NOMO-1 treated with dmso at 0.1 percent for 144 hours (cell line): ENCODE results near the gene FYTTD1.

Experiments used
- DNase-seq: peaks from one replicate; lab custom pipeline; 2025; ENCODE audit not compliant: unreplicated experiment; lab: John Stamatoyannopoulos, UW

The FYTTD1 gene

DNA sequence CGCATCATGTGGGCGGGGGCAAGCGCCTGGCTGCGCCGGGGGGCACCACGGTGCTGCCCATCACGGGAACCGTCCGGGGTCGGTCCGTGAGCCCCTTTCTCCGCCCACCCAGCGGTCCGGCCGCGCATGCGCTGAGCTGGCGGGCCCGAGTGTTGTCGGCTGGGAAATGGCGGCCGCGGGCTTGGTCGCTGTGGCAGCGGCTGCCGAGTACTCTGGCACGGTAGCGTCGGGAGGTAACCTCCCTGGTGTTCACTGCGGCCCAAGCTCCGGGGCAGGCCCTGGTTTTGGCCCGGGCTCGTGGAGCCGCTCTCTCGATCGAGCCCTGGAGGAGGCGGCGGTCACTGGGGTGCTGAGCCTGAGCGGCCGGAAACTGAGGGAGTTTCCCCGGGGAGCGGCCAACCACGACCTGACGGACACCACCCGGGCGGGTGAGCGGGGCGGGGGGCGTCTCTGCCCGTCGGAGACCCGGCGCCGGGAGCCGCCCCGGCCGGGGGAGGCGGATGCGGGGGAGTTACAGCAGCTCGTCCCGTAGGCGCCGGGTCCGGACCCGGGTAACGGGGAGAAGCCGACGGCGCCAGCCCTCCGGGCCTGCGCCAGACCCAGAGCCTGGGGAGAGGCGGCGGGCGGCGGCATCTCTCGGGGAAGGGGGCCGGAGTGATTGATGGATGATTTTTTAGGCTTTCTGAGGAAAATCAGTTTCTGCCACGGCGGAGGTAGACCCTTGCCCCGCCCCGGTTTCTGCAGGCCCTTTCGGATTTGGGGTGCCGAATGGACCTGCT is 41.6 kb downstream of the FYTTD1 start, which contains the start of gene LRCH3:
TSS of gene LRCH3 (plus strand) at position 142 of the 779 bp plus-strand sequence. CDS start at position 167, 25 bp downstream.
- DNase-seq = peak; percentile 50

DNA sequence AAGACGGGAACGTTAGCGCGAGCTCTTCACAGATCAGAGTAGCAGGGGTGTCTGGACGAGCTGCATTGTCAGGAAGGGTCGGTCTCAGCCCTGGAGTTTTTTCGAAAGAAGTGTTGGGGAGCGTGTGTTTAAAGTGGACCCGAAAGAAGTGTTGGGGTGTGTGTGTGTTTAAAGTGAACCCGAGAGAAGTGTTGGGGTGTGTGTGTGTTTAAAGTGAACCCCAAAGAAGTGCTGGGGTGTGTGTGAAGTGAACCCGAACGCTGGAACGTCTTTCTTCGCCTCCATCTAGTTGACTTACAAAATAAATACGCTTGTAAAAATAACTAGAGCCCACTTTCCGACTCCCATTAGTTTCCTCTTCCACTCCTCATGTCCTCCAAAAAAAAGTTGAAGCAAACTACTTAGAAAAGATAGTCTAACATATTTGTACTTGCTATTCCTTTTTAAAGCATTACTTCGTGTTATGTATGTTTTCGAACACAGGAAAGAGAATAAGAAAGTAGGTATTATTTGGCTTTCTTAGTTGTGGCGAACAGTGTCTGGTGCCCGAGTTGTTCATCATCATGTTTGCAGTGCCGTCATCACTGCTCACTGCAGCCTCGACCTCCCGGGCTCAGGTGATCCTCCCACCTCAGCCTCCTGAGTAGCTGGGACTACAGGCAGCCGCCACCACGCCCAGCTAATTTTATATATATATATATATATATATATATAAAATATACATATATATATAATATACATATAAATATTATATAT is 42.4 kb downstream of the FYTTD1 start:
- DNase-seq = no peak

GRCh38 chr3:197793247-197793646 is 43.6 kb downstream of the FYTTD1 start:
- DNase-seq = peak; percentile 23

DNA sequence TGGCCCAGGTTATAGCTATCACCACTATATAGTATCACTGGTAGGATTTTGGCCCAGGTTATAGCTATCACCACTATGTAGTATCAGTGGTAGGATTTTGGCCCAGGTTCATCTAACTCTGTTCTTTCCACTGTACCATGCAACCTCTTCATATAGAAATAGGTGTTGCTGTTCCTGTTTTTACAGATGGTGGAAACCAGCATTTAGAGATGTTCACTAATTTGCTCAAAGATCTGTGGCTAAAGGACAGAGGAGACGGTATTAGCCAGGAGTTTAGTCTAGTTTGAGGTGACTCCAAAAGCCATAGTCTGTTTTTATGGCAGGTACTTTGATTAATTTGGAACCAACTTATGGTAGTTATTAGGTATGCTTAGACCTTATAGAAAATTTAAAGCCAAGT is 44.4 kb downstream of the FYTTD1 start:
- DNase-seq = no peak

DNA sequence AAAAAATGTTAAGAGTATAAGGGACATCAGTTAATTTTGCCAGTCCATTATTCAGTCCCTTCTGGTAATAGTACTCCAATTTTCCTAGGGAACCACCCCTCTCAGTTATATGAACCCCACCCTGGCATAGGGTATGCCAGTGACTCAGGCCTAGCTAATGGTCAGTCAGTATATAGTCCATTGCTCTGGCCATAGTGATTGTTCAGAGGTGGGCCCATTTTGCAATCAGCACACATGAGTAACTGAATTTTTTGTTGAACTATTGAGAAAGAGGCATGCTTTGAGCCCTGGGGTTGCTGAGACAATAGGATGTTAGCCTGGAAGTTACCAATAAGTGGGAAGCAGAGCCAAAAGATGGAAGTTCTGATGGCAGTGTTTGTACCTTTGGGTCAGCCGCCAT is 45.5 kb downstream of the FYTTD1 start:
- DNase-seq = no peak

DNA sequence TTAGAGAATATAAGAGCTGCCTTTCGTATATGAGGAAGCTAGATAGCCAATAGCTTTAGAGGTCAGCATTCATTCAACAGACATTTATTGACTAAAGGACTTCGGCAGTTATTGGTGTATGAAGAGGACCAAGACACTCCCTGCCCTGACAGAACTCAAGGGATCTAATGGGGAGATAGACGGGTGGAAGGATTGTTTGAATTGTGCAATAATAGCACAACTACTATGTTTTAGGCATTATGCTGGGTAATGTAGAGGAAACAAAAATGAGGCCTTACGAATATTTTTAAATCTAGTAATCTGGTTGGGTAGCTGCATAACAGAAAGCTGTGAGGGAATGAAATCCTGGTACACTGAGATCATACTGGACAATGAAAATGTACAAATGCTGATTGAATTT is 46.4 kb downstream of the FYTTD1 start:
- DNase-seq = no peak

- no peak for DNase-seq
These were observed 49.2 kb downstream of the FYTTD1 start for GRCh38 chr3:197798863-197799262.

DNA sequence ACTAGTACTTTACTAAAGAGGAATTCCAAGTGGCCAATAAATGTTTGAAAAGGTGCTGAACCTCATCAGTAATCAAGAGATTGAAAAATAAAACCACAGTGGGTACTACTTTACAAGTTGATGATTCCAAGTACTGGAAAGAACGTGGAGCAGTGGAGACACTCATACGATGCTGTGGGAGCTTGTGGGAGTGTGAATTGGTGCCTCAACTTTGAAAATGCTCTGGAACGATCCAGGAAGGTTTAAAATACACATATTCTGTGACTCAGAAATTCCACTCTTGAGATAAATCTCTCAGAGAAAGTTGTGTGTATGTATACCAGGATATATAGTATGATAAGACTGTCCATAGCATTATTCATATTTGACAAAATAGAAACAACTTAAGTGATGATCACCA is 50.7 kb downstream of the FYTTD1 start:
- no peak for DNase-seq

DNA sequence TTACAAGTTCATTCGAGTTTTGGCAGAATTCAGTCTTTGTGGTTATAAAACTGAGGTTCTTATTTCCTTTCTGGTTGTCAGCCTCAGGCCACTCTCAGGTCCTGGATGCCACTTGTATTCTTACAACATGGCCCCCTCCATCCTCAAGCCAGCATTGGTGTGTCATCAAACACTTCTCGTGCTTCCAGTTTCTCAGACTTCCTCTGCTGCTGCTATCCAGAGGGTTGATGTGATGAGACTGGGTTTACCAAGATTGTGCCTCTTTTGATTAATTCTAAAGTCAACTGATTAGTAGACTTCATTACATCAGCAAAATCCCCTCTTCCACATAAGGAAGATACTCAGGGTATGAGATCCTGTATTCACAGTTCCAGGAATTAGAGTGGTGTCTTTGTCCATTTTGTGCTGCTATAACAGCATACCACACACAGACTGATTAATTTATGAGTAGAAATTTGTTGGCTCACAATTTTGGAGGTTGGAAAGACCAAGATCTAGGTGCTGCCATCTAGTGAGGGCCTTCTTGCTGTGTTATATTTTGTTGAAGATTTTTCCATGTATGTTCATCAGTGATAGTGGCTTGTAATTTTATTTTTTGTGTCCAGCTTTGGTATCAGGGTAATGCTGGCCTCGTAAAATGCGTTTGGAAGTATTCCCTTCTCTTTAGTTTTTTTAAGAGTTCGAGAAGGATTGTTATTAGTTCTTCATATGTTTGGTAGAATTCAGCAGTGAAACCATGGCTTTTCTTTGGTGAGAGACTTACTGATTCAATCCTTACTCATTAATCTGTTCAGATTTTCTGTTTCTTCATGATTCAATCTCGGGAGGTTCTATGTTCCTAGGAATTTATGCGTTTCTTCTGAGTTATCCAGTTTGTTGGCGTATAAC is 52.5 kb downstream of the FYTTD1 start:
- peak; percentile 8 for DNase-seq

DNA sequence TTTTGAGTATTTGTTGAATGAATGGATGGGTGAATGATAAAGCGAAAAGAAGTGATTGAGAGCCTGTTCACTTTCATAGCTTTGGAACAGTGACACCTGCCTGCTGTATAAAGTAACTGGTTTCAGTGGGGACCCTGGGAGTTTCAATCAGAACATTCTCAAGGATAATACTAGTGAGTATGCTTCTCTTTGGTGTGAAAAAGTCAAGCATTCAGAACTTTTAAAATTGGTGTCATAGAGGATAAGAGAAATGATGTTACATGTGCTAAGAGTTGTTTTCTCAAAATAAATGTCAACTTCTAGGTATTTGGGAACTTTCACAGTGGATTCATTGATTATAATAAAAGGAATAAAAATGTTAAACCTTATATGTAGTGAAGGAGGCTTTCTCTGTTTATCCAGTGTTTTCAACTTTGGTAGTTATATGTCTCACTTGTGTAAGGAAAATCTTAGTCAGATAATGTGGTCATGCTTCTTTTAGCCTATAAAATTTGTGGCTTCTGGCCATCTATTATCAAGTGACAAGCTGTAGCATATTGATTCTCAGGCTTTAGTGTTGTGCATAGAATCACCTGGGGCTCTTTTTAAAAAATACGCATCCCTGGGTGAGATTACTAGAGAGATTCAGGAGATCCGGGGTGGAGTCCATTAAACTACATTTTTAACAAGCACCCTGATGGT is 53.2 kb downstream of the FYTTD1 start:
- no peak for DNase-seq

- DNase-seq = no peak
These were observed 54.8 kb downstream of the FYTTD1 start for GRCh38 chr3:197804511-197804910.

DNA sequence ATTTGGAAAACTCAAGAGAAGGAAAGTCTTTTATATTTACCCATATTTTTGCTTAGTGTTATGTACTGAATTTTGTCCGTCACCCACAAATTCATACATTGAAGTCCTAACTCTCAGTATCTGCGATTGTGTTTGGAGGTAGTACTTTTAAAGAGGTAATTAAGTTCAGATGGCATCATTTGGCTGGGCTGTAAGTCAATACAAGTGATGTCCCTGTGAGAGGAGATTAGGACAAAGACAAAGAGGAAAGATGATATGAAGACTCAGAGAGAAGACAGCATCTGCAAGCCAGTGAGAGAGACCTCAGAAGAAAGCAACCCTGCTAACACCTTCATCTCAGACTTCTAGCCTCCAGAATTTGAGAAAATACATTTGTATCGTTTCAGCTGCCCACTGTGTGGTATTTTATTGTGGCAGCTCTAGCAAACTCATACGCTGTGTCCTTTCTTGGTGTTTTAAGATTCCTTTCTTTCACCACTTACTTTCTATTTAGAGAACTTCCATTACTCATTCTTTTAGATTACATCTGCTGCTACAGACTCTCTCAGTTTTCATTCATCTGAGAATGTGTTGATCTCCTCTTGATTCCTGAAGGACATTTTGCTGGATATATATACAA is 58.4 kb downstream of the FYTTD1 start:
- DNase-seq = no peak

- no peak for DNase-seq
These were observed 59.8 kb downstream of the FYTTD1 start for GRCh38 chr3:197809356-197810020.

DNA sequence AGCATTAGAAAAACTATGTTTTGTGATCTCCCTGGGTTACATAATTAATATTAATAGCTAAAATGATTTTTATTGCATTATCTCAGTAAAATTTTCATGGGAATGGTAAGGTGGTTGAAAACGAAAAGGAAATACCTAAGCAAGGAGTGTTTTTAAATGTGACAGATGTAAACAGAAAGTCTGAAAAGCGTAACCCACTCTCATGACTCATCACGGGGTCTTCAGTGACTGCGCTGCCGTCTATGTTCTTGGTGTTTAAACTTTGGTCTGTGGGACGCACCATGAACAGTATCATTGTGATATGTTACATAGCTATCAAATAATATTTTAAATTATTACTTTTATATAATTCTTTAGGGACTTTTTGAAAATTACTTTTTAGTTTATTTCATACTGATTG is 61.2 kb downstream of the FYTTD1 start:
- DNase-seq = no peak

DNA sequence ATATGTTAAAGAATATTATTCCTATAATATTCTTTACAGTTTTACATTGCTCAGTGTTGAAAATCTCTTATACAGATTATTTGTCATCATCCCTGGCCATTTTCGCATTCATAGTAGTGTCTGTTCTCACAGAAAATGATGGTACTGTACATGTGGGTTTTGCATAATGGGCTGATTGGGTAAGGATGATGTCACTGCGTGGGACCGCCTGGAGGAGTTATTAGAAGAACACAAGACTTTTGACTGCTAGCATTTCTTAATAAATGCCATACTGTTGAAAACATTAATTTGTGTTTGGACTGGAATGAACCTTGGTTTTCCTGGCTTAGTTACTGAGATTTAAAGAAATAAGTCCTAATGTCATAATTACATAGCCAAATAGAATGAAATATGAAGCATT is 61.7 kb downstream of the FYTTD1 start:
- no peak for DNase-seq

GRCh38 chr3:197814372-197814771 is 64.7 kb downstream of the FYTTD1 start:
- DNase-seq = no peak

DNA sequence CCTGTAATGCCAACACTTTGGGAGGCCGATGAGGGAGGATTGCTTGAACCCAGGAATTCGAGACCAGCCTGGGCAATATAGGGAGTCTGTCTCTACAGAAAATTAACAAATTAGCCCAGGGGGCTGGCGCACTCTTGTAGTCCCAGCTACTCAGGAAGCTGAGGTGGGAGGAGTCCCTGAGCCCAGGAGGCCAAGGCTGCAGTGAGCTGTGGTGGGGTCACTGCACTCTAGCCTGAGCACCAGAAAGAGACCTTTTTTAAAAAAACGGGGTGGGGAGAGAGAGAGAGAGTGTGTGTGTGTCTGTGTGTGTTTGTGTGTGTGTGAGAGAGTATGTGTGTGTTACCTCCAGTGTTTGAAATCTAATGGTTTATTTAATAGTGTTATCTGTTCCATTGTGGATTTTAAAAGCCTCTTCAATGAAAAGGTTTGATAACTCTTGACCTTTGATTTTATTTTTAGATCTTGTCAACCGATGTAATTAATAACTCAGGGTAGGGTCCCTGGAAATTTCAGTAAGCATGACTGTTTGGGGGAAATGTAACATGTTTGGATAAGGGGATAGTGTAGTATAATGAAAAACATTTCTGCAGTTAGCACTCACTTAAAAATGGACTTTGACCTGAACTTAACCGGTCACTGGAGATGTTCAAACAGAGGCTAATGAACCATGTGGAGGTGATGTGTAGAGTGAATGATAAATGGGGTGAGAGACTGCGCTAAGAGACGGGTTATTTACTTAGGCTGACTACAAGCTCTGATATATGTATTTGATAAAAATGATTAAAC is 71.1 kb downstream of the FYTTD1 start:
- no peak for DNase-seq

DNA sequence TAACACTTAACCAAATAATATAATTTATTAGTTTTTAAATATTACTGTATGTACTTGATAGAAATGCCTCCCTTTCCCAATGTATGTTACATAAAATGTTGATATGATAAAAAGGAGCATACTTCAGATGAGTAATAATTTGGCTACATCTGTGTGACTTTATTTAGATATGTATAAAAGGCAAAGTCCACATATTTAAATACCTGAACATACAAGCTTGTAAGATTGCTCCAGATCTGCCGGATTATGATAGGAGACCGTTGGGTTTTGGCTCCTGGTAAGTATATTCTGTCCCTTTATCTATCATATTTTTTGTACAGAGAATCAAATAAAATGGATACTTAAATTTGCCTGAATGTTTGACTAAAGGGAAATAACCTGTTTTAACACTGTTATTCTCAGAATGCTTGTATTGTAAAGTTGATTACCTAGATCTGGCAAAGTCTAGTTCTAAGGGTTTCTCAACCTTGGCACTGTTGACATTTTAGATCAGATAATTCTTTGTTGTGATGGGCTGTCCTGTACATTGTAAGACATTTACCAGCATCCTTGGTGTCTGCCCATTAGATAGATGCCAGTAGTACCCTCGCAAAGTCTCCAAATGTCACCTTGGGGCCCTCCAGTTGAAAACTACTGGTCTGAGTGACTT is 79.8 kb downstream of the FYTTD1 start:
- DNase-seq = no peak
